Measurements from ENCODE around the gene UBE4A.

DNA sequence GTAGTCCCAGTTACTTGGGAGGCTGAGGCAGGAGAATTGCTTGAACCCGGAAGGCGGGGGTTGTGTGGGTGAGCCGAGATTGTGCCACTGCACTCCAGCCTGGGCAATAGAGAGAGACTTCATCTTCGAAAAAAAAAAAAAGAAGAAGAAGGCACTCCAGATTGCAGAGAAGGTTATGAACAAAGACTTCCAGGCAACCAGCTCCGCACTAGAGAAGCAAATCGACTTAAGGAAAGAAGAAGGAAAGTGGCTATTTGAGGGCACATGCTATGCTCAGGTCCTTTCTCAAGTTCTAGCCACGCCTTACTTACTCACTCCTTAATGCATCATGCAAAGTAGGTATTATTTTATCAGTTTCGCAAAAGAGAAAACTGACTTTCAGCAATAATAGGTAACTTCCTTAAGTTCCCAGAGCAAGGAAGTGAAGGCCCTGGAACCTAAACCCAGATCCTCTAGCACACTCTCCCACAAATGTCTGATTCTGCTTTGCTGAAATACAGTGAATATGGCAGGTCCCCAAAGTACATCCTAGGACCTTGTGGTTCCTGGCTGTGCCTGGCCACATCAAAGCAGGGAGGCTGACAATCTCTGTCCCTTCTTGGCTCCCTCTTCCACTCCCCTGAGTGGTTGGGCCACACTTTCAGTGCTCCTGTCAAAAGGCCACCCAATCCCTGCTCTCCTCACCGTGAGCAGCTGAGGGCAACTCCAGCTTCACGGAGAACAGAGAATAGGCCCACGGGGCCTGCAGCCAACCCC is 40.6 kb upstream of the UBE4A start:
- TF ChIP-seq, protein P1, sequence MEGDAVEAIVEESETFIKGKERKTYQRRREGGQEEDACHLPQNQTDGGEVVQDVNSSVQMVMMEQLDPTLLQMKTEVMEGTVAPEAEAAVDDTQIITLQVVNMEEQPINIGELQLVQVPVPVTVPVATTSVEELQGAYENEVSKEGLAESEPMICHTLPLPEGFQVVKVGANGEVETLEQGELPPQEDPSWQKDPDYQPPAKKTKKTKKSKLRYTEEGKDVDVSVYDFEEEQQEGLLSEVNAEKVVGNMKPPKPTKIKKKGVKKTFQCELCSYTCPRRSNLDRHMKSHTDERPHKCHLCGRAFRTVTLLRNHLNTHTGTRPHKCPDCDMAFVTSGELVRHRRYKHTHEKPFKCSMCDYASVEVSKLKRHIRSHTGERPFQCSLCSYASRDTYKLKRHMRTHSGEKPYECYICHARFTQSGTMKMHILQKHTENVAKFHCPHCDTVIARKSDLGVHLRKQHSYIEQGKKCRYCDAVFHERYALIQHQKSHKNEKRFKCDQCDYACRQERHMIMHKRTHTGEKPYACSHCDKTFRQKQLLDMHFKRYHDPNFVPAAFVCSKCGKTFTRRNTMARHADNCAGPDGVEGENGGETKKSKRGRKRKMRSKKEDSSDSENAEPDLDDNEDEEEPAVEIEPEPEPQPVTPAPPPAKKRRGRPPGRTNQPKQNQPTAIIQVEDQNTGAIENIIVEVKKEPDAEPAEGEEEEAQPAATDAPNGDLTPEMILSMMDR (IDR thresholded peaks at IDR 0.05; ENCODE audit: insufficient read depth, low read length): no peak
- no peak for TF ChIP-seq POLR2AphosphoS5 (IDR thresholded peaks at IDR 0.05; ENCODE audit: low read depth)

Data from HL-60 (cell line).